ENCODE data around the gene PYHIN1.
A peak's percentile ranks its signal among the peaks of the same experiment; 100 is the strongest.

Gene PYHIN1

GRCh38 chr1:158931055-158931737 lies at the start of gene PYHIN1:
Gene PYHIN1, plus strand, starts transcription at chr1:158931552. Its CDS starts 5,359 bp downstream, at chr1:158936911.
- Histone ChIP-seq H3K27me3 (ENCODE audit: insufficient read depth, low read length, poor library complexity, severe bottlenecking) (no peaks in the 10 kb centered on the region), H3K9me3 (ENCODE audit: insufficient read depth, low read depth, low read length) (0 out of 2 replicates have a peak, but pooled peaks cover 6% of the 10 kb centered on the region), H4K20me1 (ENCODE audit: insufficient read depth, low read length, poor library complexity, severe bottlenecking) (no peaks in the 10 kb centered on the region), H2AFZ (ENCODE audit: low read length) (peak within 1 kb of the TSS; percentile 75), H3K4me2 (ENCODE audit: low read depth, low read length, poor library complexity, severe bottlenecking) (peak within 1 kb of the TSS; percentile 45), H3K36me3 (ENCODE audit: insufficient read depth, low read length) (no peaks in the 10 kb centered on the region), H3K4me1 (ENCODE audit: insufficient read depth, low read length, poor library complexity, severe bottlenecking) (peaks cover 17% of the 10 kb centered on the region), H3K4me3 (ENCODE audit: low read length, poor library complexity, severe bottlenecking) (peak within 1 kb of the TSS; percentile 33), H3F3A (ENCODE audit: low read depth) (no peaks in the 10 kb centered on the region), H3K9me2 (replicated peaks; ENCODE audit: low read depth, low read length) (no peaks in the 10 kb centered on the region), H3K9ac (ENCODE audit: low read depth, low read length, poor library complexity, severe bottlenecking) (peak within 1 kb of the TSS; percentile 39), H3K79me2 (ENCODE audit: insufficient read depth, low read length) (no peaks in the 10 kb centered on the region)
- no peak for TF ChIP-seq CTCF (conservative IDR thresholded peaks at IDR 0.05; ENCODE audit: low read length)
- TF ChIP-seq EZH2phosphoT487 (IDR thresholded peaks at IDR 0.05; ENCODE audit: borderline replicate concordance): no peak

GRCh38 chr1:158893654-158894053 lies 37.7 kb upstream of the PYHIN1 start:
- Histone ChIP-seq H3K4me2 (ENCODE audit: low read depth, low read length, poor library complexity, severe bottlenecking) (no peak overlapping the region), H3K27me3 (ENCODE audit: insufficient read depth, low read length, poor library complexity, severe bottlenecking) (no peaks in the 10 kb centered on the region), H3K9me3 (ENCODE audit: insufficient read depth, low read depth, low read length) (0 out of 2 replicates have a peak, but pooled peaks cover 2% of the 10 kb centered on the region), H3K79me2 (ENCODE audit: insufficient read depth, low read length) (no peaks in the 10 kb centered on the region), H3K4me1 (ENCODE audit: insufficient read depth, low read length, poor library complexity, severe bottlenecking) (no peaks in the 10 kb centered on the region), H3K9me2 (replicated peaks; ENCODE audit: low read depth, low read length) (no peaks in the 10 kb centered on the region), H3K4me3 (ENCODE audit: low read length, poor library complexity, severe bottlenecking) (no peak overlapping the region), H3K36me3 (ENCODE audit: insufficient read depth, low read length) (no peaks in the 10 kb centered on the region), H3K9ac (ENCODE audit: low read depth, low read length, poor library complexity, severe bottlenecking) (no peak overlapping the region), H3F3A (ENCODE audit: low read depth) (no peaks in the 10 kb centered on the region; the same call in 1 of the 2 replicates), H2AFZ (ENCODE audit: low read length) (no peak overlapping the region), H4K20me1 (ENCODE audit: insufficient read depth, low read length, poor library complexity, severe bottlenecking) (no peaks in the 10 kb centered on the region)
- TF ChIP-seq CTCF (conservative IDR thresholded peaks at IDR 0.05; ENCODE audit: low read length) (no peak), EZH2phosphoT487 (IDR thresholded peaks at IDR 0.05; ENCODE audit: borderline replicate concordance) (no peak)

GRCh38 chr1:158898722-158899121 lies 32.6 kb upstream of the PYHIN1 start:
- no peak for TF ChIP-seq EZH2phosphoT487 (IDR thresholded peaks at IDR 0.05; ENCODE audit: borderline replicate concordance)
- TF ChIP-seq CTCF (conservative IDR thresholded peaks at IDR 0.05; ENCODE audit: low read length): no peak
- Histone ChIP-seq H3F3A (ENCODE audit: low read depth) (no peaks in the 10 kb centered on the region; the same call in 1 of the 2 replicates), H3K4me3 (ENCODE audit: low read length, poor library complexity, severe bottlenecking) (no peak overlapping the region), H3K36me3 (ENCODE audit: insufficient read depth, low read length) (no peaks in the 10 kb centered on the region), H3K9me3 (ENCODE audit: insufficient read depth, low read depth, low read length) (0 out of 2 replicates have a peak, but pooled peaks cover 2% of the 10 kb centered on the region), H3K9ac (ENCODE audit: low read depth, low read length, poor library complexity, severe bottlenecking) (no peak overlapping the region), H2AFZ (ENCODE audit: low read length) (no peak overlapping the region), H3K4me1 (ENCODE audit: insufficient read depth, low read length, poor library complexity, severe bottlenecking) (no peaks in the 10 kb centered on the region), H3K27me3 (ENCODE audit: insufficient read depth, low read length, poor library complexity, severe bottlenecking) (no peaks in the 10 kb centered on the region), H3K9me2 (replicated peaks; ENCODE audit: low read depth, low read length) (no peaks in the 10 kb centered on the region), H3K4me2 (ENCODE audit: low read depth, low read length, poor library complexity, severe bottlenecking) (no peak overlapping the region), H3K79me2 (ENCODE audit: insufficient read depth, low read length) (no peaks in the 10 kb centered on the region), H4K20me1 (ENCODE audit: insufficient read depth, low read length, poor library complexity, severe bottlenecking) (no peaks in the 10 kb centered on the region)

Data from Loucy (cell line).